SHP77 (cell line): ENCODE data around the gene RS1.

Experiments
- DNase-seq, 2 experiments: peaks; one replicate each; lab custom pipeline; 2025; lab: John Stamatoyannopoulos, UW

The RS1 gene

DNA sequence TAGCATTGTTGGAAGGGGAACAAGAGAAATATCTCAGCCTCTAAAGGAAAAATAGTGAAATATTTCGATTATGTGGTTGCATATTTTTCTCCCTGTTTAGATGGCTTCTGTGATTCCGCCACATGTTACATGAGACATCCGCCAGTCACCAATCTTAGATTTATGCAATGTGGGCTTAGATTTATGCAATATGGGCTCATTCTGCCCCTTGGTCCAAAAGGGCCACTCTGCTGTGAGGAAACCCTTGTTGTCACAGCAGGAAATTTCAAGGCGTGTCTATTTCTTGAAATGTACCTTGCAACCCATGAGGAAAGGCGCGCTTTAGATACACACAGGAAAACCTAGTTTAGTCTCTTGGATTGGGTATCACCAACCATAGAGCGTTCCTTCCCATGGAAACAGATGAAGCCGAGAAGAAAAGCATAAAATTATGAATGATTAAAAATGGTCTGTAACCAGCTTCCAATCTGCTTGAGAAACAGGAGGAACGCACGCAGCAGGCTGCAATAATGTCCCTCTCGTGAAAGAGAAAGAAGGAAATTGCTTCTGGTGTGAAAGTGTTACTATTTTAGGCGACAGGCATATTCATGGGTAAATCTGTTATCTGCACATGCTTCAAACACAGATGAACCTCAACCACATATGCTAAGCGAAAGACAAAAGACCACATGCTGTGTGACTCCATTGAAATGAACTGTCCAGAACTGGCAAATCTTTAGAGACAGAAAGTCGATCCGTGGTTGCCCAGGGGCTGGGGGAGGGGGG is 3.7 kb downstream of the RS1 start:
- no peak for DNase-seq

DNA sequence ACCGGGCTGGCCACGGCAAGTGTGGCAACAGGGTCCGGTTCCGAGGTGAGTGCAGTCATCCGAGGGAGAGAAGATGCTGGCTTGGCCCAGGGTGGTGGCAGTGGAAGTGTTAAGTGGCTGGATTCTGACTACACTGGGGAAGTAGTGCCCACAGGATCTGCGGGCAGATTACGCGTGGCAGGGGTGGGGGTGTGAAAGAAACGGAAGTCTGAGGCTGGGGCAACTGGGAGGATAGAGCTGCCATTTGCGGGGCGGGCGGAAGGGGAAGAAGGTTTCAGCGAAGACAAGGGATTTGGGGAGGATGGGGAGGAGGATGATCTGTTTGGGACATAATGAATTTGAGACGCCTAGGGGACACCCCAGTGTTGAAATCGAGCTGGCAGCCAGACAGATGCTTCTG is 5.3 kb downstream of the RS1 start:
- DNase-seq = no peak

DNA sequence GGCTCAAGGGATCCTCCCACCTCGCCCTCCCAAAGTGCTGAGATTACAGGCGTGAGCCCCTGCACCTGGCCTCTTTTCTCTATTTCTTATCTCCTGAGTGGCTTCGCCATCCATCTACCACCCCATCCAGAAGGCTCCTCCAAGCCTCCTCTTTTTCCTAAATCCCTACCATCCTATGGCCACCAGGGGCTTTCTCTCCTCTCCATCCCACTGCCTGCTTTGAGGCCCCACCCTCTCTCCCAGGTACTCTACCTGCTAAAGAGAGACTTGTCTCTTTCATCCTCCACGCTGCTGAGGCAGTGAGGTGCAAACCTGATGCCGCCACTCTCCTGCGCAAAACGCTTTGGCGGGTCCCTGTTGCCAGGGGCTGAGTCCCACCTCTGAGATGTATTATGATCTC is 7.0 kb downstream of the RS1 start:
- DNase-seq = no peak

DNA sequence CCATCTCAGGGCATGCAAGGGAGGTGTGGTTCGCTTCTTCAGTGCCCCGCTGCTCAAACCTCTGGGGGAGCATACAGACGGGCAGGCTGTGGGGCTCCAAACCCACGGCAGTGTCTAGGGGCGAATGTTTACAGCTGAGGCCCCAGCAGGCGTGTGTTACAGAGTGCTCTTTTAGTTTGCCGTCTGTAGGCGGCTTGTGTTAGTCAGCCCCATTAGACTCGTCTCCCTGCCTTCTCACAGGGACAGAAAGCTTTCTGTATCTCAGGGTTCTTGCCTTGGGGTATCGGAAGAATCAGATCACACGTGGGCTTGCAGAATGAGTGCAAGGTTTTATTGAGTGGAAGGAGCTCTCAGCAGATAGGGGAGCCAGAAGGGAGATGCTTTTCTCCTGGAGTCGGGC is 10.6 kb downstream of the RS1 start:
- DNase-seq = no peak

DNA sequence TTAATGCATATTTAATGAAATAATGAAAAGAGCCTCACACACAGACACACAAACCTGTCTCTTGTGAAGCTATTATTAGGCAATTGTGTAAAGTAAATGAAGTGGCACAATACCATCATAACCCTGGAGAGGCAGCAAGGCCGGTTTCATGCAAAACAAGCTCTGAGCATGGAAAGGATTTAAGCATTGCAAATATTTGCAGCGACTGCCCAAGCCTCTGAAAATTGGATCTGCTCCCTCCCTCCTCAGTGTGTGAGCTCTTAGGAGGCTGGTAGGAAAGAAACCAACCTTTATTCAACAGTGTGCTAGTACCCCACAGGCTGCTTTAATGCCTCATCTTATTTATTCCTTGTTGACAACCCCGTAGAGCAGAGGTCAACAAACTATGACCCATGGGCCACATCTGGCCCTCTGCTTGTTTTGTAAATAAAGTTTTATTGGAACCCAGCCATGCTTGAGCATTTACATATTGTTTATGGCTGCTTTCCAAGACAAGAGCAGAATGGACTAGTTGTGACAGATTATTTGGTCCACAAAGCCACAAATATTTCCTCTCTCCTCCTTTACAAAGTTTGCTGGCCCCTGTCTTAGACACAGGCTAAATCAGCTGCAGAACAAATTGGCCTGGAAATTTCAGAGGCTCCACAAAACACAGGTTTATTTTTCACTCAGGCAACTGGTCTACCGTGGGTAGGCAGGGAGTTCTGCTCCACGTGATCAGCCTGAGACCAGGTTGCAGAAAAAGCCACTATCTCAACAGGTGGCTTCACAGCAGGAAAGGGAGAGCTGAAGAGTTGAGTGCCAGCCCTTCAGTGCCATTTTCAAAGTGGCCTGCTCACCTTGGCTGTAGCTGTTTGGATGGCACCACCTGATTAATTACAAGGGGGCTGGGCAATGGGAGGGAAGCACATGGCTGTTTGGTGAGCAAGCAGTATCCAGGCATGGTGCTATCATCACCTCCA is 16.8 kb downstream of the RS1 start:
- DNase-seq = no peak

DNA sequence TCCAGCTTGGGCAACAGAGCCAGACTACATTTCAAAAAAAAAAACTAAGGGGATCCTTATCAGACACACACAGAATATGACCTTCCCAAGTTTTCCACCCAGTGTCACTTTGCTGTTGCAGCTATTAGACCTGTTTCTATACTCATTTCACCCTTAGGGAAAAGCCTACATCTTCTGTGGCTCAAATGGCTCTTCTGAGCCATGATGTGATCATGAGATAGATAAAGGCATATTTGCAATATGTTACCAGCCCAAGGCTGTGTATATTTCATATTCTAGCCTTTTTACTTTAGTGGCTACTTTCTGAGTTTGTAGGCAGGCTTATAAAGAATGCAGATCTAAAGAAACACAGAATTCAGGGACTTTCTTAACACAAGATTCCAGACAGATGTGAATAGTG is 19.3 kb downstream of the RS1 start:
- no peak for DNase-seq

DNA sequence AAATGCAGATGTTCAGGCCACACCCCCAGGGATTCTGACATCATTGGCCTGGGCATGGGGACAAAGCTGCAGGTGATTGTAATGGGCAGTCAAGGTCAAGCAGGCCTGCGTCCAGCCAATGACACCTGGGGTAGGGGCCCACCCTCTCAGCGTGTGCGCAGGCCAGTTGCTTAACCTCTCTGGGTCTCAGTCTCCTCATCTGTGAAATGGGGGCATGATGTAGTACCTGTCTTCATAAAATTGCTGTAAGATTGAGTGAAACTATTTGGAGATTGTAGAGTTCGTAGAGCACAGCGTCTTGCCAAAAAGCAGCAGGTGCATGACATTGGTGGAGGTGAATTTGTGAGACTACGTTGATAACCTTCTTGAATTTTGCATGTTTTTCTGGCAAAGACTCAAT is 21.2 kb downstream of the RS1 start:
- DNase-seq = no peak

DNA sequence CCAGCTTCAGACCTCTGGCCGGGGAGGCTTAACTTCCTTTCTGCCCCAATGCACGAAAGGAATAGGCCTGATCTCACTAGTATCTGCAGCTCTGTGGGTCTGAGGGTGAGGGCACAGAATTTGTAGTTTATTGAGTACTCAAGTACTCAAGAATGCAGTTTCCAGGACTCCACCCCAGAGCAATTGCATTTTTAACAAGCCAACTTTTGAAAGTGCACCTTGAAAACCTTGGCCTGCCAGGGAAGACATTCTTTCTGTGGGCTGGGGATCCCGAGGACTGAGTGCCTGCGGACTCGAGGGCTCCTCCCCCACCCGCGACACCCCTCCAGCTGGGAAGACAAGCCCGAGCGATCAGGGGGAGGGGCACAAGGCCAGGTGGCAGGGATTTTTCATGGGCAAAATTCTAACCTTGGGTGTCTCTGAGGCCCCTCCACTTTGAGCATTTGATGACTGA is 22.4 kb downstream of the RS1 start:
- no peak for DNase-seq

DNA sequence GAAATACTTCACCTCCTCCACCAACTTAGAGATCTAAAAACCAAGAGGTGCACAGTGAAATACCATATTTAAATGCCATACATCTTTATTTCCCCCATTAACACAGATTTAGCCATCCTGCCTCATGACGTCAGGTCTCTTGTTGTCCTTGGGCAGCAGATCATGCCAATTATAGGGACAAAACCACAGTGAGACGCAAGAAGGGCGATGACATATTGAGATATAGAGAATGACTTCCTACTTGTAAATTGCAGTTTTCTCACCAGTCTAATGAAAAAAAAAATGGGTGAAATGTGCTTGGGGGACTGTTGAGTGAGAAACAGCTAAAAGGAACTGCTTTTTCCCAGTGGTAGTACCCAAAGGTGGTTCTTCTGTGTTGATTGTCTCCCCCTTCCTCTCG is 24.3 kb downstream of the RS1 start:
- DNase-seq = no peak

DNA sequence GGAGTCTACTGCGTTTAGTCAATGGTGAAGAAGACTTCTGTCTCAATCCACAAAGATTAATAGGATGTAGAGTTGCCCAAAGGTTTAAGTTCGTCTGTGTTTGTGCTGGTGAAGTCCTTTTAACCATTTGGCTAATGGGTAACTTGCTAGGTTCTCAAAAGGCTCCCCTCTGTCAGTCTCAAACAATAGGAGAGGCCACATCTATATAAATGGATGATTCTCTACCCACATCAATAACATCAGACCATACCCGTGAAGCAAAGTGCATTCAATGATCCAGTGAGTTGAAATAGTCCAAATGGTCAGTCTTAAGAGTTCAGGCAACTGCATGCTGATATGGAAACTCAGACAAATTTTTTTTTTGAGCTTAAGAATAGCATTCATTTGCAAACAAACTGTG is 28.1 kb downstream of the RS1 start:
- DNase-seq = no peak

DNA sequence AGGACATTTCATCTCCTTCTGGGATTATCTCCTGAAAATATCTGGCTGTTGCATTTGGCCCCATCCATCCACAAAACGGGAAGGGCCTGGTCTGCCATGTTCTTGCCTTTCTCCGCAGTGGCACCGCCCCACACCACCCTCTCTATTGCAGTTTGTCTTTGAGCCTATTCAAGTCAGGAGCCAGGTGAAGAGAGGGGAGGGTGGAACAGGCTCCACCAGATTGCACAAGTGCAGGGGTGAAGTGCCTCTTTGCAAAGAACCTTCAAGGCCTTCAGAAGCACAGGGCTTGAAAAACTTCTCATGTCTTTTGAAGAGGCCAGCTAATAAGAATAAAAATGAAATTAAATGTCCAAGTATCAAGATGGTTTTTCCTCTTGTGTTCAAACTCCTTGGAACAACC is 28.7 kb downstream of the RS1 start:
- DNase-seq = no peak

DNA sequence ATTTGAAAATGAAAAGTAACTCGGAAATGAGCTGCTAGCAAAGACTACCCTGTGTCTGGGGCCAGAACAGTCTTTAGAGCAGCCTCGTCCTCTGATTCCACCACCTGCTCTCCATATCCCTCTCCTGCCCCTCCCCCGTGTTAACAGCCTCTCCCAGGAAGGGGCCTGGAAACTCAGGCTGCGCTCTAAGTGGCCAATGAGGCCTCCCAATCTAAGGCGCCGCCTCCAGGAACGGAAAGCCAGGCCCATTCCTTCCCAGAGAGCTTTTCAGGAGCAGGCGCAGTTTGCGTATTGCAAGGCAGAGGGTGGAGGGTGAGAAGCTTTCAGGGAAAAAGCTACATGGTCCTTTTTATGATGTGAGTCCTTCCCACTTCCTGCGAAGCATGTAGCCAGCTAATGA is 31.2 kb downstream of the RS1 start:
- DNase-seq = peak; percentile 4 to 17

DNA sequence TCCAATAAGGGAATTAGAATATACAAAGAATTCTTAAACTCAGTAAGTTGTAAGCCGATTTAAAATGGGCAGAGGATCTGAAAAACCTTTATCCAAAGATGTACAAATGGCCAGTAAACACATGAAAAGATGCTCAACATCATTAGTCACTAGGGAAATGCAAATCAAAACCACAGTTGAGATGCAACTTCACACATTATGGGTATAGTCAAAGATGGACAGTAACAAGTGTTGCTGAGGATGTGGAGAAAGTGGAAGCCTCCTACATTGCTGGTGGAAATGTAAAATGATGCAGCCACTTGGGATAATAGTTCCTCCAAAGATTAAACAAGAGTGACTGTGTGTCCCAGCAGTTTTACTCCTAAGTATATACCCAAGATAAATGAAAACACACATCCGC is 32.6 kb downstream of the RS1 start:
- DNase-seq = no peak

DNA sequence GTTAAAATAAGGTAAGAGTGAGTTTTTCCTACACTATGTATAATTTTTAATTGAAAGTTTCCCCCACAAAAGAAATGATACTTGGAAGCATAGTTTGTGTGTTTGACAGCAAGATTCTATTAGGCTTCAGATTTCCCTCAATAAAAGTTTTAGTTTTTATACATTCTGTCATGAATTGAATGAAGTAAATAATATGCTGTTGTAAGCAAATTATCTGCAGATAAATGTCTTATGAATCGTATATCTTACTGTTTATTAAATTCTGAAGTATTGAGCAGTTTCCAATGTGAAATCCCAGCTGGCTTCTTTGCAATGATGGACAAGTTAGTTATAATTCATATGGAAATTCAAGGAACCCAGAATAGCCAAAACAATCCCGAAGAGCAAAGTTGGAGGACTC is 33.5 kb downstream of the RS1 start:
- no peak for DNase-seq

DNA sequence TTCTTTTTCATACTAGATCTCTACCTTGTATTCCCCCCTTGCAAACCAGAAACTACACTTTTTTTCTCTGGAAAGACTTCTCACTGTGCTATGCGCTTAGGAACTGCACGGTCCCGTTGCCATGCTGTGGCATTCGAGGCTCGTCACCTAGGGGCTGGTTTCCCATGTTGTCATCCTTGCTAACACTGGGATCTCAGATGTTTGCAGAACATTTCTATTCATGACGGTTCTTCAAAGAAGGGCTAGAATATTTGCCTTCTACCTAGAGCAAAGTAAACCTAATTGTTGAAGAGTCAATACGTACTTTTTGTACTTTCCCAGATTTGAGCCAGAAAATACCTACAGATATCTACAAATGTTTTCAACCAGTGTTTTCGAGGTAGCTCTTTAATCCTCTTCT is 41.0 kb downstream of the RS1 start:
- DNase-seq = no peak

DNA sequence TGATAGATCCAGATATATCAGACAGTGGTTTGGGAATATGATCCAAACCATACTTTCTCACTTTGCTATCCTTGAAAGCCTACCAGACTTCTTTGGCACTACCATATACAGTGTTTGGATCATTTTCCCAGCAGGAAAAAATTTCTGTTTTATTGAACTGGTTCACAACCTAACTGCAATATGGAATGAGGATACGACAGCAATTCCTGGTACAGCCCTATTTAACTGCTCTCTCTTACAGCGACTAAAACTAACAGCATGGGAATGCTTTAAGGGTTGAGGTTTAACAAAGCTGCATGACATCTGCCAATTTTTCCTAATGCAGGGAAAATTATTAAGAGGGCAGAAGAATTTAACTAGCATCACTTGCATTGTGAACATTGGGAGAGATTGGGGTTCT is 47.3 kb downstream of the RS1 start:
- DNase-seq = no peak

DNA sequence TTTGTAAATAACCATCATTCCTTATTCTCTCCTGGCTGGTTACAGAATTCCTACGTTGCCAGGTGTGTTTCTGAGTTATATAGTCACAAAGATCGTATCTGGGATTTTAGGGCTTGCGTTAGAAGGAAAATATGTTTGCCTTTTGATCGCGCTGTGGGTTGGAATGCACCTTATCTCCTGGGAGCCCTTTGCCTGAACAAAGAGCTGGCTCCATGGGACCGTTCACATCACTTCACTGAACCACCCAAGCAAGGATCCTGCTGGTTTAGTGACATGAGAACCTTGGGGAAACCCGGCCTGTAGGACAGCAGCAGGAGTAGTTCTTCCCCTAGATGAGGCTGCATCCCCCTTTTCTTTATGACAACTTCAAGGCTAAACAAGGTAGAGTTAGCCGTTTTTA is 51.6 kb downstream of the RS1 start:
- no peak for DNase-seq

DNA sequence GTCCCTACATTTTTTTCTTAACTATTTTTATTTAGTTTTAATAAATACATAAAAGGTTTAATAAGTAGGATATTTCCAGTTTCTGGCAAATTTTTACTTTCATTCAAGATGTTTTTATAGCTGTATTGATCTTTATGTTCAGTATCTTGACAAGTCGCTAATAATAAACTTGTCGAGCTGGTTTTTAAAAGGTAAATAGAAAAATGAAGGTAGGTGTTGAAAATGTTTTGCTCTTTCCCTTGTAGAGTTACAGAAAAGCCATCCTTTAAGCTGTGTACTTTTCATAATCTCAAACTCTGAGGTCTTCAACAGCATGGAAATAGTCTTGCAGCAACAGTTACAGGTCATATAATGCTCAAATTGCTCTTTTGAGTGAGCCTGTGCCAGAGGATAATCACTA is 52.6 kb downstream of the RS1 start:
- no peak for DNase-seq

DNA sequence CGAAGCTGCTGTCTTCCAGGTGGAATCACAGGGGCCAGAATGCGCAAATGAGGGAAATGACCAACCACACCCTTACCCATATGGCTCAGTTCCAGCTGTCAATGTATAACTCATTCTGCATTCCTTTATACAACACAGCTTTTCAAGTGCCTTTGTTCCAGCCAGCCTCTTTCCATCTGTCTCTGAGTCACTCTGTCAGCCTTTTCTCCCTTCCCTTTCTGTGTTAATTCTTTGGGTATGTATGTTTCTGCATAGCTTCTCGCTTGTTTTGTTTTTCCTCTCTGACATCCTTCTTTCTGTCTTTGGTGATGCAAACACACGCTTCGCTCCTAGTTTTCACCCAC is 54.5 kb downstream of the RS1 start:
- no peak for DNase-seq

DNA sequence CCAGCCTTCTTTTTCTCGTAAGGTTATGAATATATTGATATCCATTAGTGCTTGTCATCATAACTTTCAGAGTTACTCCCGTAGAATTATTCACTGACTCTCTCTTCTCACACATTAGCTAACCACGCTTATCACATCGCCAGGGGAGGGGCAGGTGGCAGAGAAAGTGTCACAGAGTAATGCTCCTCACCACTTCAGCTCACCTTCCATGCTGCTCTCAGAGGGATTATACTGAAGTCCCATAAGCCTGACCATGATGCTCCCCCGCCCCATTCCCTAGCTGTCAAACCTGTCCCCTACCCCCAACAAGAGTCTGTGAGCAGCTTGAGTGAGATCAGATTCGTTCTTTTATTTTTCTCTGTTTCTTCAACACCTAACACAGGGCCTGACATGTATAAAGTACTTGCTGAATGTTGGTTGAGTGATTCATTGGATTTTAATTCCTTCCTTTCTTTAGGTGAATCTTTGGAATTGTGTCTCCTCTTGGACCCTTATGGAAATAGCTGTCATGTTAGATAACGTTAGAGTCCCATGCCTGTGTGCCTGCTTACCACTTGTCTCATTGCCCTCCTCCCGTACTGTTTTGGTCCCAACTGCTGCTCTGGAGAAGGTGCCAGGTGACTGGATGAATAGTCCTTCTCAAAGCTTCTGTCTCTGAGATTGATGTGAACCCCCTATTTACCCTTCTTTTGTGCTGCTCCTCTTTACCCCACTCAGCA is 55.1 kb downstream of the RS1 start:
- no peak for DNase-seq

DNA sequence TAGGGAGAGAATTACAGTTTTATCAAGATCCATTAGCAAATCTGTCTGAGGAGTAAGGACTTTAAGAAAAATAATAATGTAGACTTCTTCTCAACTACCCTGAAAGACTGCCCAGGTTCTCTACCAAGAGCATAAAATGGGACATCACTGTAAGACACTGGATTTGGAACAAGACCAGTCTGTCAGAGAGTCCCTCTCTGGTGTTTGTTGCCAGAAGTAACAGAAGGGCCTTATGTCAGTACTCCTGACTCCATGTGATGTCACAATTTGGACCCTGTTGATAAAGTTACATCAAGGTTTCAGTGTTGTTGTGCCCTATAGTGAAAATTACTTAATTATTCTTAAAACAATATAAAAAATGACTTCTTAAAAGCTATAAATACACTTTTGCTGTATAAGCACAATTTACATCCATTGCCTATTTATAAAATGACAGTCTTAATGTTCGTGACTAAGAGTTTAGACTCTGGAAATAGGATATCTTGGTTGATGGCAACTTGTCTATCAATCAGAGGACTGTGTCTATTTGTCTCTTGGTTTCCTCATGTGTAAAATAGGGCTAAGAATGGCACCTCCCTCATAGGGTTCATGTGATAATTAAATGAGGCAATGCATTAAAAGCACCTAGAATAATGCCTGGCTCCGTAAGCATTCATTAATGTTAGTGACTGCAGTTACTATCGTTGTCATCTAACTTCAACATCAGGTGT is 57.8 kb downstream of the RS1 start:
- no peak for DNase-seq

DNA sequence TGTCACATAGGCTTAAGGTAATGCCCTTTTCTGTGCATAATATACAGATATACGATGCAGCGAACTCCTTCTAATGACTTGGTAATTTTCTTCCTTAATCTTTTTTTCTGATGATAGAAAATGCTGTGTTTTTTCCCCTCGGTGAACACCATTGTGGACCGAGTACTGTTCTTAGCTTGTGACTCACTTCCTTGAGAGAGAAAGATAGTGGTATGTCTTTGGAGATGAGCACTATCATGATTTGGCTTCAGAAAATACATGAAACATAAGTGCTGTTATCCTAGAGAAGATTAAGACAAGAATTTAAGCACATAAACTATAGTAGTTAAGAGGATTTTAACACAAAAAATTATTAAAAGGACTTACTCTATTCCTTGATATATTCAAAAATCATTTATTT is 63.9 kb downstream of the RS1 start:
- DNase-seq = no peak
